Measurements from ENCODE around the gene LARP4B. TPM values are rescaled to one million over a fixed set of nuclear protein-coding genes. Genes with fewer than 3 reads are reported as not detected.

LARP4B gene
- total and polyA plus RNA-seq, 7 donors: 16.6 to 88.3 (median 66.6) TPM

GRCh38 chr10:919481-919880, 12.0 kb downstream of the LARP4B start:
- Histone ChIP-seq H3K27me3 (ENCODE audit: insufficient read depth in 3 of 3, low read length in 2 of 3) (no peaks in the 10 kb centered on the region), H3K27ac (no peak overlapping the region), H3K36me3 (ENCODE audit: insufficient read depth in 1 of 2, low read depth in 1 of 2) (peaks cover 0 to 8% of the 10 kb centered on the region in 2 donors), H3K9me3 (no peaks in the 10 kb centered on the region), H3K4me3 (no peak overlapping the region), H3K4me1 (peaks cover 32% of the 10 kb centered on the region)
- 78 to 95% (median 83%) methylated on average over 3 of the region's 3 CpGs for WGBS, 3 donors
- DNase-seq: no peak
- no peak for ATAC-seq
- intact Hi-C loops (cut with DNase I): no loop called here
- TF ChIP-seq CTCF (IDR thresholded peaks at IDR 0.05): no peak

GRCh38 chr10:917999-918398, 13.5 kb downstream of the LARP4B start:
- Histone ChIP-seq H3K27ac (no peak overlapping the region), H3K27me3 (ENCODE audit: insufficient read depth in 3 of 3, low read length in 2 of 3) (no peaks in the 10 kb centered on the region), H3K4me1 (peaks cover 24% of the 10 kb centered on the region), H3K4me3 (no peak overlapping the region), H3K9me3 (no peaks in the 10 kb centered on the region), H3K36me3 (ENCODE audit: insufficient read depth in 1 of 2, low read depth in 1 of 2) (peaks cover 0 to 8% of the 10 kb centered on the region in 2 donors)
- TF ChIP-seq CTCF (IDR thresholded peaks at IDR 0.05): no peak
- DNase-seq (no peak), ATAC-seq (no peak)
- WGBS, 3 donors: 86 to 97% (median 92%) methylated on average over 3 of the region's 3 CpGs
- intact Hi-C loops (cut with DNase I): no loop called here

GRCh38 chr10:917416-917720, 14.1 kb downstream of the LARP4B start:
- peaks cover 24% of the 10 kb centered on the region for H3K4me1 ChIP-seq
- no peaks in the 10 kb centered on the region for H3K9me3 ChIP-seq
- H3K4me3 ChIP-seq: no peak overlapping the region
- TF ChIP-seq CTCF (IDR thresholded peaks at IDR 0.05): no peak
- H3K27me3 ChIP-seq (ENCODE audit: insufficient read depth in 3 of 3, low read length in 2 of 3): no peaks in the 10 kb centered on the region
- ATAC-seq: no peak
- WGBS, 3 donors: 95 to 99% (median 96%) methylated on average over 3 of the region's 3 CpGs
- peaks cover 0 to 8% of the 10 kb centered on the region in 2 donors for H3K36me3 ChIP-seq (ENCODE audit: insufficient read depth in 1 of 2, low read depth in 1 of 2)
- intact Hi-C loops (cut with DNase I): no loop called here
- no peak overlapping the region for H3K27ac ChIP-seq
- DNase-seq: no peak

- intact Hi-C loops (cut with DNase I): no loop called here
- Histone ChIP-seq H3K4me3 (no peak overlapping the region), H3K9me3 (no peaks in the 10 kb centered on the region), H3K36me3 (ENCODE audit: insufficient read depth in 1 of 2, low read depth in 1 of 2) (peaks cover 0 to 11% of the 10 kb centered on the region in 2 donors), H3K27ac (no peak overlapping the region), H3K27me3 (ENCODE audit: insufficient read depth in 3 of 3, low read length in 2 of 3) (no peaks in the 10 kb centered on the region), H3K4me1 (peaks cover 24% of the 10 kb centered on the region)
- 95 to 97% (median 96%) methylated on average over 7 of the region's 7 CpGs for WGBS, 3 donors
- TF ChIP-seq CTCF (IDR thresholded peaks at IDR 0.05): no peak
- DNase-seq: no peak
- ATAC-seq: no peak
These were observed 14.6 kb downstream of the LARP4B start for GRCh38 chr10:916716-917415.

GRCh38 chr10:909831-910230, 21.7 kb downstream of the LARP4B start:
- no peak for TF ChIP-seq CTCF (IDR thresholded peaks at IDR 0.05)
- Histone ChIP-seq H3K4me3 (no peak overlapping the region), H3K9me3 (no peaks in the 10 kb centered on the region), H3K4me1 (peaks cover 10% of the 10 kb centered on the region), H3K36me3 (ENCODE audit: insufficient read depth in 1 of 2, low read depth in 1 of 2) (peaks cover 0 to 42% of the 10 kb centered on the region in 2 donors), H3K27ac (no peak overlapping the region), H3K27me3 (ENCODE audit: insufficient read depth in 3 of 3, low read length in 2 of 3) (no peaks in the 10 kb centered on the region)
- DNase-seq: no peak
- intact Hi-C loops (cut with DNase I): no loop called here
- ATAC-seq: peak in 3 of 4 donors; percentile 25 to 69 (median 55)
- 57 to 64% (median 63%) methylated on average over 3 of the region's 3 CpGs for WGBS, 3 donors
